Prostate gland (tissue), 2 donors: ENCODE results near the gene TLCD5. TPM values are rescaled to one million over a fixed set of nuclear protein-coding genes. Genes with fewer than 3 reads are reported as not detected.
A peak's percentile ranks its signal among the peaks of the same experiment; 100 is the strongest.

Experiments
- DNase-seq: peaks from one replicate; pipeline ENCODE4 v3.0.0-alpha.2; 2019; ENCODE audit warnings: low spot score
- H3K27ac ChIP-seq, 2 donors: fragments of 200-600 bp; sonication (generic); 2 replicates each; pipeline ENCODE4 v1.5.1; 2017 to 2019
- H3K27me3 ChIP-seq: fragments of 200-600 bp; sonication (generic); replicated peaks from 2 replicates; pipeline ENCODE4 v1.5.1; 2019; ENCODE audit not compliant: insufficient read depth
- H3K36me3 ChIP-seq, 2 donors: fragments of 200-600 bp; sonication (generic); 1 replicate in 1 of 2; 2 replicates in 1 of 2; pipeline versions ENCODE4 v1.5.1 to v1.8.1; 2017 to 2019
- H3K4me1 ChIP-seq: fragments of 200-600 bp; sonication (generic); replicated peaks from 2 replicates; pipeline ENCODE4 v1.5.1; 2019
- H3K4me3 ChIP-seq, 2 donors: fragments of 200-600 bp; sonication (generic); 2 replicates each; pipeline ENCODE4 v1.5.1; 2017 to 2019
- H3K9me3 ChIP-seq: fragments of 200-600 bp; sonication (generic); 2 replicates; pipeline ENCODE4 v1.5.1; 2017
- CTCF ChIP-seq, 4 experiments: fragments of 200-600 bp in 2 of 4; fragments of 450-650 bp in 2 of 4; sonication (generic) in 2 of 4; IDR thresholded peaks; 1 replicate in 3 of 4; 2 replicates in 1 of 4; pipeline ENCODE4 v1.5.1; 2016 to 2019; ENCODE audit warnings: antibody characterized with exemption in 4 of 4, mild to moderate bottlenecking in 2 of 4, moderate library complexity in 2 of 4
- POLR2A ChIP-seq: fragments of 450-650 bp; IDR thresholded peaks from one replicate; pipeline ENCODE4 v1.6.1; 2016; ENCODE audit warnings: antibody characterized with exemption, mild to moderate bottlenecking
- POLR2AphosphoS5 ChIP-seq: sonication (generic); formaldehyde crosslinking; IDR thresholded peaks from one replicate; pipeline ENCODE4 v1.6.1; 2017; ENCODE audit warnings: antibody characterized with exemption
- WGBS: methylation state at CpG from one replicate; pipeline ENCODE4 v1.1.5; 2018; 5-methylcytosine and 5-hydroxymethylcytosine counted together
- intact Hi-C: fragments of 100-400 bp; cut with DNase I; formaldehyde crosslinking; loops from one replicate; pipeline ENCODE4 v1.14.2; 2022
- total RNA-seq, 2 donors: library from RNA; depleted of rRNA; stranded (reverse); fragments of >200 nt; gene quantifications; one replicate each; pipeline ENCODE4 v1.1.0, GENCODE V29; 2016

TLCD5 gene
- total RNA-seq, 2 donors from 2014 or later, result 7.8 to 10.6 TPM

GRCh38 chr11:120314861-120315260 lies 10.2 kb upstream of the TLCD5 start:
- no peak for TF ChIP-seq CTCF (IDR thresholded peaks at IDR 0.05)
- no peak for TF ChIP-seq POLR2AphosphoS5
- no peak for TF ChIP-seq POLR2A
- no peaks in the 10 kb centered on the region for H3K36me3 ChIP-seq
- no peak overlapping the region for H3K4me3 ChIP-seq
- peaks cover 2% of the 10 kb centered on the region for H3K4me1 ChIP-seq
- DNase-seq, result no peak
- 86% methylated on average over 3 of the region's 3 CpGs for WGBS
- intact Hi-C loops, result no loop called here
- H3K27me3 ChIP-seq, result no peaks in the 10 kb centered on the region
- no peak overlapping the region for H3K27ac ChIP-seq
- H3K9me3 ChIP-seq, result no peaks in the 10 kb centered on the region

- peak; percentile 61 for TF ChIP-seq POLR2A
- peak; percentile 100 for TF ChIP-seq POLR2AphosphoS5
- TF ChIP-seq CTCF (IDR thresholded peaks at IDR 0.05), result no peak
- H3K4me1 ChIP-seq, result peaks cover 2% of the 10 kb centered on the region
- no peaks in the 10 kb centered on the region for H3K27me3 ChIP-seq
- WGBS, result 18% methylated on average over 8 of the region's 8 CpGs
- H3K27ac ChIP-seq, result peak overlapping the region; percentile 76 to 77
- DNase-seq, result peak; percentile 97
- H3K36me3 ChIP-seq, result no peaks in the 10 kb centered on the region
- no peaks in the 10 kb centered on the region for H3K9me3 ChIP-seq
- no peak overlapping the region for H3K4me3 ChIP-seq
- intact Hi-C loops, result no loop called here
Measured at GRCh38 chr11:120316880-120317688, 8.0 kb upstream of the TLCD5 start.

DNA sequence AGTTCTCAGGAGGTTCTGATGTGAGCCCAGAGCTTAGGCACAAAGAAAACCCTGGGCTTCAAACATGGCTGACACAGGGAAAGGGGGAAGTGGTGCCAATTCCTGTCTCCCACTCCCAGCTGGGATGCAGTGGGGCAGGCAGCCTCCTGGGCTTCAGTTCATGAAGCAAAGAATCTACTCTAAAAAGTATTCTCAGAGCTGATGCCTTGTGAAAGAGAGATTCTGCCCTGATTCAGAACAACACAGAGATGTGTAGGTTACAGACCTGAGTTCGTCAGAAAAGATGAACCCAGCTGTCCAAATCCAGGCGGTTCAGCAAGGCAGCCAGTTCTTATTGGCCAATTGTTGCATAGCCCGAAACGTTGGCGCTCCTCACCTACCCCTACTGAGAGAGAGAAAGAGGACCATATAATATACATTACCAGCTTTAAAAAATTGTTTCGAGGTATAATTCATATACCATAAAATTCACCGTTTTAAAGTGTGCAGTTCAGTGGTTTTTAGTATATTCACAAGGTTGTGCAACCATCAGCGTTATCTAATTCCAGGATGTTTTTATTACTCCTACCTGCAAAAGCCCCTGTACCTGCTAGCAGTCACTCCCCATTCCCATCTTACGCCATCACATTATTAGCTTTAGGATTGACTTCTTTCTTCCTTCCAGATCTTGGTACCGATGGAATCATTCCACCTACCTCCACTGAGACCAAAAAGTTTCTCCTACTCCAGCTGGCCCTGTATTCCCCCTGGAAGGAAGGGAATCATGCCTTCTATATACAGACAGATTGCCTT lies 7.2 kb upstream of the TLCD5 start:
- Histone ChIP-seq H3K4me1 (peaks cover 2% of the 10 kb centered on the region), H3K9me3 (no peaks in the 10 kb centered on the region), H3K4me3 (no peak overlapping the region), H3K27me3 (no peaks in the 10 kb centered on the region), H3K27ac (peak overlapping the region; percentile 76 to 77), H3K36me3 (no peaks in the 10 kb centered on the region)
- intact Hi-C loops, result no loop called here
- no peak for DNase-seq
- WGBS, result 86% methylated on average over 10 of the region's 10 CpGs
- no peak for TF ChIP-seq POLR2A
- TF ChIP-seq CTCF (IDR thresholded peaks at IDR 0.05), result no peak
- TF ChIP-seq POLR2AphosphoS5, result no peak

GRCh38 chr11:120318906-120319305 lies 6.2 kb upstream of the TLCD5 start:
- DNase-seq, result no peak
- no peaks in the 10 kb centered on the region for H3K36me3 ChIP-seq
- H3K4me3 ChIP-seq, result no peak overlapping the region
- peaks cover 2% of the 10 kb centered on the region for H3K4me1 ChIP-seq
- H3K27me3 ChIP-seq, result no peaks in the 10 kb centered on the region
- H3K9me3 ChIP-seq, result no peaks in the 10 kb centered on the region
- 65% methylated on average over 4 of the region's 4 CpGs for WGBS
- TF ChIP-seq POLR2A, result no peak
- no peak for TF ChIP-seq POLR2AphosphoS5
- no peak for TF ChIP-seq CTCF (IDR thresholded peaks at IDR 0.05)
- H3K27ac ChIP-seq, result no peak overlapping the region
- intact Hi-C loops, result no loop called here
